ENCODE results near the gene TSHZ2. TPM values are rescaled to one million over a fixed set of nuclear protein-coding genes. Genes with fewer than 3 reads are reported as not detected.

Gene TSHZ2
- total RNA-seq, 1 donor: 3.6 TPM

DNA sequence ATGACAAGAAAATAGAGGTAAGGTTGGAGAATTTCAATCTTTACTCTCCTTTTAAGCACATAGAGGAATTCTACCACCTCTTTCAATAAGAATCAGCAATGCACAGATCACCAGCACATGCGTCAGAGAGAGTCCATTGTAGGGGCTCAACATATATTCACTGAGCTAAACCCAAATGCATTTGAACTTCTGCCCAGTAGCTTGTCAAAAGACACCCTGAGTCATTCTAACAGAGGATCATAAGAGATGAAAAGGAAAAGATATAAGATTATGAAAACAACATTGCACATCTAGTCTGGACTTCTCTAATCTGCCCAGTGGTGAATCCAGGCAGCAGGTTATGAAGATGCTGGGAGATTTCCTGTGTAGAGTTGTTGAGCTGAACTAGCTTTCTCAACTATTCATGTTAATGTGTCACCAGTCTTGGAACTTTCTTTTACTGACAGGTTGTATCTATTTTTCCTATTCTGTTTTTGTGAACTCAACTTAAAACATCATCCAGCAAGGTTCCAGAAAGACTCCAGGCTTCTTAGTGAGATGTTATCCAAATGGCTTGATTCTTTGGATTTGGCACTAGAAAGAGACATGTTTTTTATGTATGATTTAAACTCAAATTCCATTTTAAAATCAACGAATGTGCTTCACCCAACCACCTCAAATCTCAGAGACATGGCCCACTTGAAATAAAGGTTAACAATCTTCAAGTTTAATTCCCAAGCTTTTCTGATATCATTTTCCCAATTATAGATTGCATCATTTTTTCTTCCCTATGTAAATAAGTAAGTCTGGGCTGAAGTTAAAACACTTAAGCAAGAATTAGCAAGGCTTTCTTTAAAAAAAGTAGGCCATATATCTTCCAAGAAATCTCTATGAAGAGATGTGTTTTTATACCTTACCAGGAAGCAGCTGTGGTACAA, 89.3 kb downstream of the TSHZ2 start:
- H3K36me3 ChIP-seq (ENCODE audit: insufficient read depth, low read length): no peaks in the 10 kb centered on the region
- H3K9me3 ChIP-seq (ENCODE audit: low read depth, low read length): no peaks in the 10 kb centered on the region
- H3K4me1 ChIP-seq (ENCODE audit: insufficient read depth, low read length): no peaks in the 10 kb centered on the region
- no peak overlapping the region for H3K4me3 ChIP-seq (ENCODE audit: insufficient read depth, low read length)
- TF ChIP-seq, protein P1, sequence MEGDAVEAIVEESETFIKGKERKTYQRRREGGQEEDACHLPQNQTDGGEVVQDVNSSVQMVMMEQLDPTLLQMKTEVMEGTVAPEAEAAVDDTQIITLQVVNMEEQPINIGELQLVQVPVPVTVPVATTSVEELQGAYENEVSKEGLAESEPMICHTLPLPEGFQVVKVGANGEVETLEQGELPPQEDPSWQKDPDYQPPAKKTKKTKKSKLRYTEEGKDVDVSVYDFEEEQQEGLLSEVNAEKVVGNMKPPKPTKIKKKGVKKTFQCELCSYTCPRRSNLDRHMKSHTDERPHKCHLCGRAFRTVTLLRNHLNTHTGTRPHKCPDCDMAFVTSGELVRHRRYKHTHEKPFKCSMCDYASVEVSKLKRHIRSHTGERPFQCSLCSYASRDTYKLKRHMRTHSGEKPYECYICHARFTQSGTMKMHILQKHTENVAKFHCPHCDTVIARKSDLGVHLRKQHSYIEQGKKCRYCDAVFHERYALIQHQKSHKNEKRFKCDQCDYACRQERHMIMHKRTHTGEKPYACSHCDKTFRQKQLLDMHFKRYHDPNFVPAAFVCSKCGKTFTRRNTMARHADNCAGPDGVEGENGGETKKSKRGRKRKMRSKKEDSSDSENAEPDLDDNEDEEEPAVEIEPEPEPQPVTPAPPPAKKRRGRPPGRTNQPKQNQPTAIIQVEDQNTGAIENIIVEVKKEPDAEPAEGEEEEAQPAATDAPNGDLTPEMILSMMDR (IDR thresholded peaks at IDR 0.05; ENCODE audit: extremely low read depth, low read depth, low read length): no peak
- H3K79me2 ChIP-seq (ENCODE audit: insufficient read depth, low read length): no peaks in the 10 kb centered on the region
- H2AFZ ChIP-seq (ENCODE audit: low read length): no peak overlapping the region
- H3K4me2 ChIP-seq (ENCODE audit: insufficient read depth, low read length): no peak overlapping the region
- no peaks in the 10 kb centered on the region for H3K27me3 ChIP-seq (ENCODE audit: insufficient read depth, low read length)
- H4K20me1 ChIP-seq (ENCODE audit: insufficient read depth, low read length): no peaks in the 10 kb centered on the region
- no peak overlapping the region for H3K27ac ChIP-seq (ENCODE audit: low read depth, low read length)
- DNase-seq (ENCODE audit: insufficient read length, low spot score, missing footprints): no peak

DNA sequence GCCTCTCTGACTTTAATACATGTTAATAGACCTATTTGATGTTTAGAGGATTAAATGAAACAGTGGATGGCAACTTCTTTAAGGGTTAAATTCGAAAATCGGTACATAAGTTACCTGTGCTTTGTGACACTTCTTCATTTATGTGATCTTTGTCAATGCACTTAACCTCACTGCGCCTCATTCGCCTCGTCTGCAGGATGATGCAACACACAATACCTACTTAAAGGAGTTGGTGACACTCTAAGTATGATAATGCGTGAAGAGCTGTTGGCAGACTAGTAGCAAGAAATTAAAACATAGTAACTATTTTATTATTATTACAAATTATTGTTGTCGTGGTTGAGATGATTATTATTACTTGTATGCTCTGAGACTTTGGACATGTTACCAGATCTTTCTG, 92.8 kb downstream of the TSHZ2 start:
- H3K27ac ChIP-seq (ENCODE audit: low read depth, low read length): no peak overlapping the region
- no peaks in the 10 kb centered on the region for H3K79me2 ChIP-seq (ENCODE audit: insufficient read depth, low read length)
- no peak for DNase-seq (ENCODE audit: insufficient read length, low spot score, missing footprints)
- H3K27me3 ChIP-seq (ENCODE audit: insufficient read depth, low read length): no peaks in the 10 kb centered on the region
- no peak overlapping the region for H2AFZ ChIP-seq (ENCODE audit: low read length)
- H3K9me3 ChIP-seq (ENCODE audit: low read depth, low read length): no peaks in the 10 kb centered on the region
- H3K4me2 ChIP-seq (ENCODE audit: insufficient read depth, low read length): no peak overlapping the region
- H3K4me3 ChIP-seq (ENCODE audit: insufficient read depth, low read length): no peak overlapping the region
- no peaks in the 10 kb centered on the region for H3K4me1 ChIP-seq (ENCODE audit: insufficient read depth, low read length)
- TF ChIP-seq, protein P1 (IDR thresholded peaks at IDR 0.05; ENCODE audit: extremely low read depth, low read depth, low read length): no peak
- no peaks in the 10 kb centered on the region for H4K20me1 ChIP-seq (ENCODE audit: insufficient read depth, low read length)
- no peaks in the 10 kb centered on the region for H3K36me3 ChIP-seq (ENCODE audit: insufficient read depth, low read length)

DNA sequence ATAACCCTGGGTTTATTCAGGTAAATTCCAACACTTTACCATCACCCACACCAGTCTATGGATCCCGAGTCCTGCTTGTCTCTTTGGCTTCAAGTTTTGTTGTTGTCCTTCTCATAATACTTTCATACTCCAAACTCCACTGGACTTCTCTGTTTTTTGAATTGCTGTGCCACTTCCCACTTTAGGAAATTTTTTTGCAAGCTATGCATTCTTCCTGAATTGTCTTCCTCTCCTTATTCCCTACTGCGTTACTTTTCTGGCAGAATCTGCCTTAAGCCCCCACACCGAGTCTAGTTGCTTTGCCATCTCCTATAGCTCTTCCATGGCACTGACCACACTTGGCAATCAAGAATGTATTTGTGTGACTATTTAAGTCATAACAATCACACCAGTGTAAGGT, 96.1 kb downstream of the TSHZ2 start:
- no peak overlapping the region for H3K27ac ChIP-seq (ENCODE audit: low read depth, low read length)
- H3K36me3 ChIP-seq (ENCODE audit: insufficient read depth, low read length): no peaks in the 10 kb centered on the region
- H3K4me2 ChIP-seq (ENCODE audit: insufficient read depth, low read length): no peak overlapping the region
- no peaks in the 10 kb centered on the region for H3K79me2 ChIP-seq (ENCODE audit: insufficient read depth, low read length)
- no peaks in the 10 kb centered on the region for H3K9me3 ChIP-seq (ENCODE audit: low read depth, low read length)
- H3K4me1 ChIP-seq (ENCODE audit: insufficient read depth, low read length): no peaks in the 10 kb centered on the region
- no peak overlapping the region for H2AFZ ChIP-seq (ENCODE audit: low read length)
- no peaks in the 10 kb centered on the region for H4K20me1 ChIP-seq (ENCODE audit: insufficient read depth, low read length)
- H3K4me3 ChIP-seq (ENCODE audit: insufficient read depth, low read length): no peak overlapping the region
- no peaks in the 10 kb centered on the region for H3K27me3 ChIP-seq (ENCODE audit: insufficient read depth, low read length)
- TF ChIP-seq, protein P1 (IDR thresholded peaks at IDR 0.05; ENCODE audit: extremely low read depth, low read depth, low read length): no peak
- no peak for DNase-seq (ENCODE audit: insufficient read length, low spot score, missing footprints)

DNA sequence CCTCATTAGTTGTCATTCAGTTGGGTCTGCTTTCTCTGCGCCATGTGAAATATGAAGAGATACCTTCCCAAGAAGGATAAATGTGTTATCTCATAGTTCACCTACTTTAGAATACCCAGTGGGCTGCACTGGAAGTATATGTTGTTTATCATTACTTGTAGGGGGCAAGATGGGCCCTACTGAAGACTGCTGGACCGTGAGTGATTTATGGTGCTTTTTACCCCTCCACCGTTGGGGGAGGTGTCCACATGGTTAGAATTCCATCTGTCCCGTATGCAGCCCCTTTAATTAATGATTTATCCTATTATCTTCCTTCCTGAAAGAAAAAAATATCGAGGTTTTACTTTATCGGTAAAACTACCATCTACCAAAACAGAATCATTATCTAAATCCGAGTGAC, 97.0 kb downstream of the TSHZ2 start:
- TF ChIP-seq, protein P1 (IDR thresholded peaks at IDR 0.05; ENCODE audit: extremely low read depth, low read depth, low read length): no peak
- DNase-seq (ENCODE audit: insufficient read length, low spot score, missing footprints): no peak
- H3K4me2 ChIP-seq (ENCODE audit: insufficient read depth, low read length): no peak overlapping the region

More for the DNA sequence above, 97.0 kb downstream of the TSHZ2 start:
- Histone ChIP-seq H3K4me1 (ENCODE audit: insufficient read depth, low read length) (no peaks in the 10 kb centered on the region), H4K20me1 (ENCODE audit: insufficient read depth, low read length) (no peaks in the 10 kb centered on the region), H3K79me2 (ENCODE audit: insufficient read depth, low read length) (no peaks in the 10 kb centered on the region), H3K9me3 (ENCODE audit: low read depth, low read length) (no peaks in the 10 kb centered on the region), H3K36me3 (ENCODE audit: insufficient read depth, low read length) (no peaks in the 10 kb centered on the region), H3K27me3 (ENCODE audit: insufficient read depth, low read length) (no peaks in the 10 kb centered on the region), H2AFZ (ENCODE audit: low read length) (no peak overlapping the region), H3K4me3 (ENCODE audit: insufficient read depth, low read length) (no peak overlapping the region), H3K27ac (ENCODE audit: low read depth, low read length) (no peak overlapping the region)
